Upper lobe of left lung (tissue), 4 donors: ENCODE measurements around the gene MAGEB4.

Experiments used
- POLR2A ChIP-seq, 4 donors: fragments of 450-650 bp; IDR thresholded peaks; one replicate each; pipeline ENCODE4 v1.5.1; 2016 to 2017; ENCODE audit warnings: antibody characterized with exemption in 4 of 4, mild to moderate bottlenecking in 2 of 4
- POLR2AphosphoS5 ChIP-seq, 2 donors: sonication (generic); formaldehyde crosslinking; IDR thresholded peaks; one replicate each; pipeline ENCODE4 v1.5.1; 2017; ENCODE audit warnings: antibody characterized with exemption in 2 of 2
- TF ChIP-seq, protein P1 (sequence below), 6 experiments: fragments of 450-650 bp in 4 of 6; fragments of 200-600 bp in 2 of 6; sonication (generic) in 2 of 6; IDR thresholded peaks; one replicate each; pipeline ENCODE4 v1.5.1; 2016 to 2019; ENCODE audit warnings: antibody characterized with exemption in 6 of 6

DNA sequence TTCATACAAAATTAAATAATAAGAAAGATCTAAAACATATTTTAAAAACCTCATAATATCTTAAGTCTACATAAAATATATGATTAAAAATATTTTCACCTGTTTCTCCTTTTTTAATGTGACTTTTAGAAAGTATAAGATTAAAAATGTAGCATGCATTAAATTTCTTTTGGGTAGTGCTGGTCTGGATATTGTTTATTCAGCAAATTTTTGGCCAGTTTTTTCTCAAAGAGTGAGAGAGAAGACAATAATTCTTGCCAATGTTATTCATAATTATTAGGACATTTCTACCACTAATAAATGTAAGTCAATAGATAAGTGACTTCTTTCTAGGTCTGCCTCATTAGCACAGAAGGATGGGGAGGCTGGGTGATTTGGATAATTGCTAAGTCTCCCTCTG is 19.2 kb downstream of the MAGEB4 start:
- TF ChIP-seq, protein P1, sequence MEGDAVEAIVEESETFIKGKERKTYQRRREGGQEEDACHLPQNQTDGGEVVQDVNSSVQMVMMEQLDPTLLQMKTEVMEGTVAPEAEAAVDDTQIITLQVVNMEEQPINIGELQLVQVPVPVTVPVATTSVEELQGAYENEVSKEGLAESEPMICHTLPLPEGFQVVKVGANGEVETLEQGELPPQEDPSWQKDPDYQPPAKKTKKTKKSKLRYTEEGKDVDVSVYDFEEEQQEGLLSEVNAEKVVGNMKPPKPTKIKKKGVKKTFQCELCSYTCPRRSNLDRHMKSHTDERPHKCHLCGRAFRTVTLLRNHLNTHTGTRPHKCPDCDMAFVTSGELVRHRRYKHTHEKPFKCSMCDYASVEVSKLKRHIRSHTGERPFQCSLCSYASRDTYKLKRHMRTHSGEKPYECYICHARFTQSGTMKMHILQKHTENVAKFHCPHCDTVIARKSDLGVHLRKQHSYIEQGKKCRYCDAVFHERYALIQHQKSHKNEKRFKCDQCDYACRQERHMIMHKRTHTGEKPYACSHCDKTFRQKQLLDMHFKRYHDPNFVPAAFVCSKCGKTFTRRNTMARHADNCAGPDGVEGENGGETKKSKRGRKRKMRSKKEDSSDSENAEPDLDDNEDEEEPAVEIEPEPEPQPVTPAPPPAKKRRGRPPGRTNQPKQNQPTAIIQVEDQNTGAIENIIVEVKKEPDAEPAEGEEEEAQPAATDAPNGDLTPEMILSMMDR (IDR thresholded peaks at IDR 0.05): no peak
- TF ChIP-seq POLR2A (IDR thresholded peaks at IDR 0.05) (no peak), POLR2AphosphoS5 (IDR thresholded peaks at IDR 0.05) (no peak)
